ENCODE measurements around the gene TRANK1.
"Not testable (repeated sequence)": the region's sequence is repeated elsewhere in the genome, so short reads cannot be mapped to it uniquely, and the experiment has no call there.

Gene TRANK1

DNA sequence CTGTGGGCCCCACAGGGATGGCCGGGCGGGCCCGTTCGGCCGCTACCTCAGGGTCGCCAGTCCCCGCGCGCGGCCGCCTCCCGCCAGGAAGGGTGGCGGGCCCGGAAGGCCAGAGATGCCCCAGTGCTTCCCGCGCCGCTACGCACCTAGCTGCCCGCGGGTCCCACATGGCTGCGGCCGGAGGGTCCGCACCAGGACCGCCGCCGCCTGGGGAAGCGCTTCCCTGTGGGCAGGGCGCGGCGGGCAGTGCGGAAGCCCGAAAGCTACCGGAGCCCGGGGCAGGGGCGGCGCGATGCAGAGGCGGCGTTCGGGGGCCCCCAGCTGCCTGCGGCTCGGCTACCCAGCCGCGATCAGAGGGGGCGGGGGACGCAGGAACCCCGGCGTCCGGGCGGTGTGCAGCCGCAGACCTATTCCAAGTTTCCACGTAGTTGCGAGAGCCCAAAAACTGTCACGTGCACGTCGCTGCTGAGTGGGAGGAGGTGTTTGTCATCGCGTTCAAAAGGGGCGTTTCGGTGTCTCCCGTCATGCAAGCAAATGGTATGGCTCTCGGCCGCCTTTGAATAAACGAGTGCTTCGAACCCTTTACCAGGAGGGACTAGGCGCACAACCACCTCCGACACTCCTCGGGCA, at the start of gene TRANK1:
TSS of gene TRANK1 (minus strand) at position 414 of the 630 bp plus-strand sequence. CDS start at position 169, 245 bp downstream.
- peak; percentile 34 for DNase-seq

DNA sequence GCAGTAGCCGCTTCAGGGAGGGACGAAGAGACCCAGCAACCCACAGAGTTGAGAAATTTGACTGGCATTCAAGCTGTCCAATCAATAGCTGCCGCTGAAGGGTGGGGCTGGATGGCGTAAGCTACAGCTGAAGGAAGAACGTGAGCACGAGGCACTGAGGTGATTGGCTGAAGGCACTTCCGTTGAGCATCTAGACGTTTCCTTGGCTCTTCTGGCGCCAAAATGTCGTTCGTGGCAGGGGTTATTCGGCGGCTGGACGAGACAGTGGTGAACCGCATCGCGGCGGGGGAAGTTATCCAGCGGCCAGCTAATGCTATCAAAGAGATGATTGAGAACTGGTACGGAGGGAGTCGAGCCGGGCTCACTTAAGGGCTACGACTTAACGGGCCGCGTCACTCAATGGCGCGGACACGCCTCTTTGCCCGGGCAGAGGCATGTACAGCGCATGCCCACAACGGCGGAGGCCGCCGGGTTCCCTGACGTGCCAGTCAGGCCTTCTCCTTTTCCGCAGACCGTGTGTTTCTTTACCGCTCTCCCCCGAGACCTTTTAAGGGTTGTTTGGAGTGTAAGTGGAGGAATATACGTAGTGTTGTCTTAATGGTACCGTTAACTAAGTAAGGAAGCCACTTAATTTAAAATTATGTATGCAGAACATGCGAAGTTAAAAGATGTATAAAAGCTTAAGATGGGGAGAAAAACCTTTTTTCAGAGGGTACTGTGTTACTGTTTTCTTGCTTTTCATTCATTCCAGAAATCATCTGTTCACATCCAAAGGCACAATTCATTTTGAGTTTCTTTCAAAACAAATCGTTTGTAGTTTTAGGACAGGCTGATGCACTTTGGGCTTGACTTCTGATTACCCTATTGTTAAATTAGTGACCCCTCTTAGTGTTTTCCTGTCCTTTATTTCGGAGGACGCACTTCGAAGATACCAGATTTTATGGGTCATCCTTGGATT, 48.8 kb upstream of the TRANK1 start, which contains the start of gene MLH1:
TSS of gene MLH1 (plus strand) at position 193 of the 958 bp plus-strand sequence. CDS start at position 223, 30 bp downstream.
- no peak for DNase-seq

DNA sequence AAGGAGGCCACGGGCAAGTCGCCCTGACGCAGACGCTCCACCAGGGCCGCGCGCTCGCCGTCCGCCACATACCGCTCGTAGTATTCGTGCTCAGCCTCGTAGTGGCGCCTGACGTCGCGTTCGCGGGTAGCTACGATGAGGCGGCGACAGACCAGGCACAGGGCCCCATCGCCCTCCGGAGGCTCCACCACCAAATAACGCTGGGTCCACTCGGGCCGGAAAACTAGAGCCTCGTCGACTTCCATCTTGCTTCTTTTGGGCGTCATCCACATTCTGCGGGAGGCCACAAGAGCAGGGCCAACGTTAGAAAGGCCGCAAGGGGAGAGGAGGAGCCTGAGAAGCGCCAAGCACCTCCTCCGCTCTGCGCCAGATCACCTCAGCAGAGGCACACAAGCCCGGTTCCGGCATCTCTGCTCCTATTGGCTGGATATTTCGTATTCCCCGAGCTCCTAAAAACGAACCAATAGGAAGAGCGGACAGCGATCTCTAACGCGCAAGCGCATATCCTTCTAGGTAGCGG, 48.0 kb upstream of the TRANK1 start, which contains the start of gene EPM2AIP1:
TSS of gene EPM2AIP1 (minus strand) at position 326 of the 520 bp plus-strand sequence. CDS start at position 272, 54 bp downstream.
- DNase-seq: no peak

DNA sequence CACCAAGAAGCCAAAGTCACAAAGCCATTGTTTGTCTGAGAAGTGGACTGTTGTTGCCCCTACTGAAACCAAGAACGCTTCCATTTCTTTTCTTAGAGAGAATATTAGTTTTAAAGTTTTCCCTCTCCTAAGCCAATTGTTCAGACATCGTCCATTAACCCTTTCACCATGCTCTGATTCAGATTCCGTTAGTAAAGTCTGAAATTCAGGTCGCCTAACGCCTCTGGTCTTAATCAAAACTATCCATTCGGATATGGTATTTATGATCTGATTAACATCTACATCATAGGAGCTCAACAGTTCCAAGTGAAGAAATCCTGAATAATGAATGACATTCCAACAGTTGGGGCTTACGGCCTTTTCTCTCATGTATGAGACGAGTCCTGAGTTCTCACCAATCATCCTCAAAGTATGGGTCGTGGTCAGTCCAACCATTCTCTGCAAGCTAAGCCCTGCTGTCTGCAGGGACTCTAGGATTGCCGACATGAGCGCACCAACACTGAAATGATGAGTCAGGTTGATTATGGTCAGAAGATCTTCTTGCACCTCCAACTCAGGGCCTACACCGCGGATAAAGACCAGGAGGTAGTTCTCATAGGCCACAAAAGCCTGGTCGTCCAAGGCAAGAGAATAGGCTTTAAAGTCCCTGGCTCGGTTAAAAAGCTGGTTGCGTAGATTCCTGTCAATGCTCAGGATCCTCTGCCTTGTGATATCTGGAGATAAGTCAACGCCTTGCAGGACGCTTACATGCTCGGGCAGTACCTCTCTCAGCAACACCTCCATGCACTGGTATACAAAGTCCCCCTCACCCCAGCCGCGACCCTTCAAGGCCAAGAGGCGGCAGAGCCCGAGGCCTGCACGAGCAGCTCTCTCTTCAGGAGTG, 47.3 kb upstream of the TRANK1 start:
- DNase-seq: no peak

DNA sequence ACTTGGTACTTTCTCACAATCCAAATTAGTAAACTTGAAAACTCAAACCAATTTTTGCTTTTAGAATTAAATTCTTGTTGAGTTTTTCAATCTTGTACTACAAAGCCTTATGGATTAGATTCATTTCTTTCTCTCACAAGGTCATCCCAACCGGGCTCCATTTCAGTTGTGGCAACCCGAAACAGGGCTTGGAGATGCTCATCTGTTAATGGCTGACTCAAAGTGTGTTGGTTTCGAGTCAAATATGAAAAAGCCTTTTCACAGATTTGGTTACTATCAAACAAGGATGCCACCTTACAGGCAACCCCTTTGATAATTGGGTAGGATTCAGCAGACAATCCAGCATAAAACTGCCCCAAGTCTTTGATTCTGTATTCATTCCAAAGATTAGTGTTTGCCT, 46.3 kb upstream of the TRANK1 start:
- no peak for DNase-seq

DNA sequence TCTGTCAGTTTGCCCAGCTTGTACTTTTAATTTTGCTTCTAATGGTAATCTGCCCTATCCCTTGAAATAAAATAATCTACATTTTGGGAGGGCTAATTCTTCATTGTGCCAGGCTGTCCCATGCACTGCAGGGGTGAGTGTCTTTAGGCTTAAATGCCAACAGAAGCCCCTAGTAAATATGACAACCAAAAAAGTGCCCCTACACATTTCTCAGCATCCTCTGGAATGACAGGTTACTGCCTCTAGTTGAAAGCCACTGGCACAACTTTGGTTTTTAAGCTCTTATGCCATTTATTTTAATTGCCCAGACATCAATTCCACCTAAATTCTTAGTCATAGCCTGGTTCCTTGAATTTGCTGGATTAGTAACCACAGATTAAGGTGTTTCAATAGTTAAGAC, 44.7 kb upstream of the TRANK1 start:
- DNase-seq: no peak

DNA sequence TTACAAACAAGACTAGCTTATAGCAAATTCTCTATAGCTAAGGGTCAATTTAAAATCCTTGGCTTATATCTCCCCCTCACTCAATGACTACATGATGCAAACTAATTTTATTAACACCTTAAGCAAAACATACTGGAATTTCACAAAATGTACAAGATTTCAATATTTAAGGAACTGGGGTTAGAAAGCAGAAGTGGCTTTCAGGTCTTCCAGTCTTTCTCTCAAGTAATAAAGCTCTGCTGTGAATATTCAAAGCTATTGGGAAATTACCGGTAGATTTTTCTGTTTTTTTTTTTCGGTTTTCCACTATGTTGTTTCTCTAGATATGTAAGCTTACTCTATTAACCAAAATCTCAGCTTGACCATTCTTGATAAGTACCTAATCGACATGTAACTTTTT, 44.2 kb upstream of the TRANK1 start:
- DNase-seq: no peak

DNA sequence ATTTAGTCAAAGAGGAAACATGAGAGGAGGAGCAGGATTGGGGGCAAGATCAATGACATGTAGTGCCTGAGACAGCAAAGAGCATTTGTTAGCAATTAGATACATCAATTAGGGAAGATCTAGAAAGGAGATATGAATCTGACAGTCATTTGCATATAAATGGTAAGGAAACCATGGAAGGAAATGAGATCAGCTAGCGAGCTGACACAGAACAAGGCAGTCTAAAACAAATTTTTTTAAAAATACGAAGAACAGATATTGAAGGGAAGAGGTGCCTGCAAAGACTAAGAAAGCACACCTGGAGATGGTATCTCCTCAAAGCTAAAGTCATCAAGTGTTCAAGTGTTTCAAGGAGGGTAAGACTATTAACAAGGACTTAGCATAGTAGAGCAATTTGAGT, 43.5 kb upstream of the TRANK1 start:
- no peak for DNase-seq

DNA sequence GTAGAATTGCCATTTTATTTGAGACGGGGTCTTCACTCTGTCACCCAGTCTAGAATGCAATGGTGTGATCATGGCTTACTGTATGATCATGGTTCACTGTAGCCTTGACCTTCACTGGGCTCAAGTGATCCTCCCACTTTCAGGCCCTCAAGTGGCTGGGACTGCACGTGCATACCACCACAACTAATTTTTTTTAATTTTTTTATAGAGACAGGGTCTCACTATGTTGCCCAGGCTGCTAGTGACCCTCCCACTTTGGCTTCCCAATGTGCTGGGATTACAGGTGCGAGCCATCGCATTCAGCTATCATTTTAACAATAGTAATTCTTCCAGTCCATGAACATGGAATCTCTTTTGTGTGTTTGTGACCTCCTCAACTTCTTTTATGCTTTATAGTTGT, 36.2 kb upstream of the TRANK1 start:
- DNase-seq: no peak

DNA sequence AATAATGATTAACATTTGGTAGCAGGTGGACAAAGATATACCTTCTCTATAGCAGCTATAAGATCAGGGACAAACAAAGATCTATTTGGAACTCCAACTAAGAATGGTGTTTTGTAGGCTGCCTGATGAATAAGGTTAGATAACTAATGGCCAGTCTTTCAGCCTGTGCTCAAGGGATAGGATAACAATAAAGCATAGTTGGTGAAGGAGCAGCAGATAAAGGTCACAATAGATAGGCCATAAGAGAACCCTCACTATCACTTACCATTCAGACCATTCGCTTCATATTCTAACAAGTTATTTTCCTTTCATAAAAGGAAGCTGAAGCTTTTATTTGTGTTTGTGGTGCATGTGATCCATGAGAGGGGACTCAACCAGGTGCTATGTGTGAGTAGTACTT, 28.3 kb upstream of the TRANK1 start:
- DNase-seq: no peak

DNA sequence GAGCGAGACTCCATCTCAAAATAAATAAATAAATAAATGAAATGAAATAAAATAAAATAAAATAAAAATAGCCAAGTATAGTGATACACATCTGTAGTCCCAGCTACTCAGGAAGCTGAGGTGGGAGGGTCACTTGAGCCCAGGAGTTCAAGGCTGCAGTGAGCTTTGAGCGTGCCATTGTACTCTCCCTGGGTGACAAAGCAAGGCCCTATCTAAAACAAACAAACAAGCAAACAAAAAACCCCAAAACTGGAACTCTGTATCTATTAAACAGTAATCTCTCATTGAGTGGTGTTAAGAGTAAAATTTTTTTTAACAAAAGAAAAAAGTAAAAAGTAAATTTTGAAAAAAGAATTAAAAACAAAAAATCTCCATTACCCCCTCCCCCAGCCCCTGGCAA, 27.3 kb upstream of the TRANK1 start:
- no peak for DNase-seq

DNA sequence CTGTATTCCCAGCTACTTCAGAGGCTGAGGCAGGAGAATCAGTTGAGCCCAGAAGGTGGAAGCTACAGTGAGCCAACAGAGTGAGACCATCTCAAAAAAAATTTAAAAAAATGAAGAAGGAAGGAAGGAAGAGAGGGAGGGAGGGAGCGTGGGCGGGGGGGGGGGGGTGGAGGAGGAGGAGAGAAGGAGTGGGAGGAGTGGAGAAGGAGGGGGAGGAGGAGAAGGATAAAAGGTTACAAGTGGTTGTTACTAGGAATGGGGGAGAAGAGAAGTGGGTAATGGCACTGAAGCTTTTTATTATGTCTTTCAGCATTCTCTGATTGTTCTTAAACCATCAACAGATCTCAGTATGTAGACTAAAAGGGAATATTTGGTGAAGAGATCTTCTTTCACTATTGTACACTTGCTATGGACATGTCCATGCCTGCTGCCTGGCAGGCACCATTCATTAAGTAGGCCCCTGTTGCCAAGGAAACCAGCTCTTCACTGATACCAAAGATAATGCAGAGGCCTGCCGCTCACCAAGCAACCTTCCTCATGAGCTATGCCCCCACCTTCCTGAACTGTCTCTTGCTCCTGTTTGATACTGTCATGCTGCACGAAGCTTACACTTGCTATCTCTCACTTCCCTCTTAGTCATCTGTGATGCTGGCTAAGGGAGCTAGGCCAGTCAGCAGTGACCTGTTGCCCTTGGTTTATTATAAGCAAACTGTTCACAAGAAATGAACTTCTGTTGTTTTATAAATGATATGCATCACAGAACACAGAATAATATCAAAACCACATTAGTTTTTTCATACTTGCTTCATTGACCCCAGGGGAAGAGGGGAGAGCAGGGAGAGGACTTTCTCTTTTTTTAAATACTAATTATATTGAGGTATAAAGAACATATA, 24.9 kb upstream of the TRANK1 start:
- peak; percentile 92 for DNase-seq

DNA sequence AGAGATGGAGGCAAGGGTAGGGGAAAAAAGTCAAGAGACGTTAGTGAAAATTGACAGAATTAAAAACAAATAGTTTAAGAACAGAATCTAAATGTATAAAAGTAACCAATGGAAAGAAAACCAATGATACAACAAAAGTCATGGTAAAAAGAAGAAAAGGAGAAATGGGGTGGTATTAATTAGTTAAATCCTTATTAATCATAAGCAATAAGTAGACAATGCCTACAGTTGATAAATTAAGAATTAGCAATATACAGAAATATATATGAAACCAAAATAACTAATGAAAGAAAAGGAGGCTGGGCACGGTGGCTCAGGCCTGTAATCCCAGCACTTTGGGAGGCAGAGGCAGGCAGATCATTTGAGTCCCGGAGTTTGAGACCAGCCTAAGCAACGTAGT, 24.2 kb upstream of the TRANK1 start:
- DNase-seq: no peak

DNA sequence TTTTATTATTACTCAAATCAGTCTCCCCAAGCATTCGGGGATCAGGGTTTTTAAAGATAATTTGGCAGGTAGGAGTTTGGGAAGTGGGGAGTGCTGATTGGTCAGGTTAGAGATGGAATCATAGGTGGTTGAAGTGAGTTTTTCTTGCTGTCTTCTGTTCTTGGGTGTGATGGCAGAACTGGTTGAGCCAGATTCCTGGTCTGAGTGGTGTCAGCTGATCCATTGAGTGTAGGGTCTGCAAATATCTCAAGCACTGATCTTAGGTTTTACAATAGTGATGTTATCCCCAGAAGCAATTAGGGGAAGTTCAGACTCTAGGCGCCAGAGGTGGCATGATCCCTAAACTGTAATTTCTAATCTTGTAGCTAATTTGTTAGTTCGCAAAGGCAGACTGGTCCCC, 20.6 kb upstream of the TRANK1 start:
- DNase-seq: peak; percentile 87

DNA sequence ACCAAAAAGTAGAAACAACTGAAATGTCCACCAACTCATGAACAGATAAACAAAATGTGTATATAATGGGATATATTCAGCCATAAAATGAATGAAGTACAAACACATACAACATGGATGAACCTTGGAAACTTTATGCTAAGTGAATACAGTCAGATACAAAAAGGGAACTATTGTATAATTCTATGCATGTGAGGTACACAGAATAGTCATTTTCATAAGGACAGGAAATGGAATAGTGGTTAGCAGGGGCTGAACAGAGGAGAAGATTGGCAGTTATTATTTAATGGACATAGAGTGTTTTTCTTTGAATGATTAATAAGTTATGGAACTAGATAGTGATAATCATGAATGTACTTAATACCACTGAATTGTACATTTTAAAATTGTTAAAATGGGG, 20.0 kb upstream of the TRANK1 start:
- peak; percentile 26 for DNase-seq

DNA sequence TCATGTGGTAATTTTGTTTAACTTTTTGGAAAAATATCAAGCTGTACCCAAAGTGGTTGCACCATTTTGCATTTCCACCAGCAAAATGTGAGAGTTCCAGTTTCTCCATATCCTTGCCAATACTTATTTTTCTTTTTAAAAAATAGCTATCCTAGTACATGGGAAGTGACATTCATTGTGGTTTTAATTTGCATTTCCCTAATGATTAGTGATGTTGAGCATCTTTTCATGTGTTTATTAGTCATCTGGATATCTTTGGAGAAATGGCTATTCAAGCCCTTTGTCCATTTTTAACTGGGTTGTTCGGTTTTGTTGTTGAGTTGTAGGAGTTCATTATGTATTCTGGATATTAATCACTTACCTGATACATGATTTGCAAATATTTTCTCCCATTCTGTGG, 19.5 kb upstream of the TRANK1 start:
- DNase-seq: no peak

DNA sequence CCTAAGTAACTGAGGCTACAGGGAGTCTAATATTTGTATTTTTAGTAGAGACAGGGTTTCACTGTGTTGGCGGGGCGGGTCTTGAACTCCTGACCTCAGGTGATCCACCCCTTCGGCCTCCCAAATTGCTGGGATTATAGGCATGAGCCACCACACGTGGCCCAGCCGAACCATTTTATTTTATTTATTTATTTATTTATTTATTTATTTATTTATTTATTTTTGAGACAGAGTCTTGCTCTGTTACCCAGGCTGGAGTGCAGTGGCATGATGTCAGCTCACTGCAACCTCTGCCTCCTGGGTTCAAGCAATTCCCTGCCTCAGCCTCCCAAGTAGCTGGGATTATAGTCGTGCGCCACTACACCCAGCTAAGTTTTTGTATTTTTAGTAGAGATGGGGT, 18.2 kb upstream of the TRANK1 start:
- DNase-seq: not testable (repeated sequence)

DNA sequence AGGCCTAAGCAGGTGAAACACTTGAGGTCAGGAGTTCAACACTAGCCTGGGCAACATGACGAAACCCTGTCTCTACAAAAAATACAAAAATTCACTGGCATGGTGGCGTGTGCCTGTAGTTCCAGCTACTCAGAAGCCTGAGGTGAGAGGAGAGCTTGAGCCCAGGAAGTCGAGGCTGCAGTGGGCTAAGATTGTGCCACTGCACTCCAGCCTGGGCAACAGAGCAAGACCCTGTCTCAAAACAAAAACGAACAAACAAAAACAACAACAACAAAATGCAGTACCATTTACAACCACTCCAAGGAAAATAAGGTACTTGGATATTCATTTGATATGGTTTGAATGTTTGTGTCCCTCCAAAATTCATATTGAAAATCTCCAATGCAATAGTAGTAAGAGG, 15.6 kb upstream of the TRANK1 start:
- no peak for DNase-seq

DNA sequence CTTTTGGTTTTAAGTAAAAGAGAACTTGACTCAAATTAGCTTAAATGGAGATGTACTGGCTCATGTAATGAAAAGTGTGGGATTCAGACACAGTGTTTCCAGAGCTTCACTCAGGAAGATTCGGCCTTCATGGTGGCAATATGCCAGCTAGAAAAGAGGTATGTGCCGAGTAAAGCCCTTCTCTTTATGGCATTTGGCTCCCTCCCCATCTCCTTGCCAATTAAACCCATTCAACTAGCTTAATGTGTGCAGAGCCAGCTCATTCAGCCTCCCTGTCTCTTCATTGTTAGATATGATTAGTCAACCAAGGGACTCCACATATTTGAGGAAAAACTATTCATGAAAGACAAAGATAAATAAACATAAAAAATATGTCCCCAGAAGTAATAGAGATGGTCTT, 15.0 kb upstream of the TRANK1 start:
- peak; percentile 86 for DNase-seq

DNA sequence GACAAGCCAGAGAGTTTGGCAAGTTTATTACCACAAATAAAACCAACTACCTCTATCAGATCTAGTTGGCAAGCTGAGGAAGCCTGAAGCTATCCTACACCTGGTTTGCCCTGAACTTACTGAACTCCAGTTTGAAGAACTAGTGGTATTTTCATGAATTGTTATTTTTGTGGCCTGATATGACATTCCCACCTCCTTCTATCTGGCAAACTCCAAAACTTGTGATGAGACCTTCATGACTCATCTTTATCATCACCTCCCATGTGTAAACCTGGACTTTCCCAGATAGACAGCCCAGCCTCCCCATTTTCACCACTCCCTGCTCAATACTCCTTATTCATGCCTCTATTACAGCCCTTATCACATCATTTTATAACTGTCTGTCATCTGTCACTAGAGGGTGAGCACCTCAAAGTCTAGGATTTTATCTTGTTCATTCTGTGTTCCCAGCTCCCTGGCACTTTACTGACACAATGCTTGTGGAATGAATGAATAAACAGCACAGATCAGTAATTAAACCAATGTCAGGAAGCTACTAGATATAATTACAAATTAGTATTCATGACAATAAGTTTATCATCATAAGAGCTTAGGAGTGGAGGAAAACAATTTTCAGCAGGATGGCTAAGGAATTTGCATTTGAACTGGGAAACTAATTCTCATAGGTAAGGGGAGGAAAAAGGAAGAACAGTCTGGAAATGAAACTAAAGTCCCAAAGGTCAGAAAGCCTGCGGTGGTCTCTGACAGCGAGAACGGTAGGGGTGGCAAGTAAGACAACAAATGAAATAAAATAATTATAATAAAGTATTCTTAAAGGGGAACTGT, 13.2 kb upstream of the TRANK1 start:
- no peak for DNase-seq

DNA sequence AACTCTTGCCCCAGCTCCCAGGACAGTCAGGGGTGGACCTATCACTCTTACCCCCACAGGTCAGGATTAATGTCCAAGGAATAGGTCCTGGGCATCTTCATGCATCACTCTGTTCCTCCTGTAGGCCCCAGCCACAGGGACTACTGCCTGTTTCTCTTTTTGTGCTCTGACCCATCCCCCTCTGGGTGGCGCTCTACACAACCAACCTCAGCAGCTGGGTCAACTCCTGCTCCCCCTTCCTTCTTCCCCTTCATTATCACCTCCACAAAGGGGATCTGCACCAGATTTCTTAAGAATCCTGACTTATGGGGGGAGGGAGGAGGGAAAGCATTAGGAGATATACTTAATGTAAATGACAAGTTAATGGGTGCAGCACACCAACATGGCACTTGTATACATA, 12.2 kb upstream of the TRANK1 start:
- DNase-seq: no peak

All from DMS79 treated with DMSO at 0.1 percent for 48 hours (cell line).